ENCODE results near the gene MARCHF10.

Gene MARCHF10

DNA sequence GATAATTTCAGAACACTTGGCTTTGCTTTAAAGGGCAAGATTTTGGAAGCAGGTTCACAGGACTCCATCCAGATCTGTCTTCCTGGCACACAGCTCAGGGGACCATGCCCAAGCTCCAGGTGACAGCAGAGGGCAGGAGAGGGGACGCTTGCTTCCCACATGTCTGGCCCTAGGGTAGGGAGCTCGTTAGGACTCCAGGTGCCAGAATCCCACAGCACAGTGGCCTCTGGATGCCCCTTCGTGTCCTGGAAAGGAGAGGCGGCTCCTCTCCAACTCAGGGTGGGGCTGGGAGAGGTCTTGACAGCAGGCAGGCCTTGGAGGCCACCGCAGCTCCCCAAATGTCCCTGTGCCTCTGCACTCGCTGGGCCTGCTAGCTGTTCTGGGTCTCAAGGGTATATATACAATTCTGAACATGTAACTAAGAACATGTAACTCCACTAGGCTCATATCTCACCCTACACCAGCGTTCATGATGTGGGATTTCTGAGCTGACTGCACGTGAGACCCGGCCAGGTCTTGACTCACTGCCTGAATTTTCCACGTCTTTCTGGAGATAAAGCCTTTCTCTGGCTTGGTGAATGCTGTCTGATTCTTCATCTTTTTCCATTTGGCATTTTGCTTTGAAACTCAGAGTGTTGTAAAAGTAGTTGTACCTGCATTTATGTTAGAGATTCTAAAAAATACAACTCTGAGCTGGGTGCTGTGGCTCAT lies 52.8 kb downstream of the MARCHF10 start:
- in situ Hi-C loops (cut with MboI; ENCODE audit: low sequenced_read_pairs) = no loop called here

DNA sequence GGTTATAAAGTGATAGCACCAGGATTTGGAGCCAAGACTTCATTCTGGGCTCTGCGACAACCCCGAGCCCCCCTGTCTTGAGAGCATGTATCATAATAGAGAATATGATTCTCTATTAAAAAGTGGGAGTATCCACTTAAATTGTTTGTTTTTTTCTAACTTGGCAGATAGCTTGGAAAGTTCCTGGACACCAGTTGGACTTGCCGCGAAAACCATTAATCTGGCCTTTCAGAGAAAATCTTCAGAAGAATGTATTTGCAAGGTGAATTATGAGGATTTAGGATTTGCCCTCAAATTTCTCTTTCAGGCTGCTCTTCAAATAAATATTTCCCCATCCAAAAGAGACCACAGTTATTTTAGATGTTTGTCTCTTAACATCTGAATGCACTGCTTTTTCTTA lies 53.5 kb downstream of the MARCHF10 start:
- in situ Hi-C loops (cut with MboI; ENCODE audit: low sequenced_read_pairs) = no loop called here

DNA sequence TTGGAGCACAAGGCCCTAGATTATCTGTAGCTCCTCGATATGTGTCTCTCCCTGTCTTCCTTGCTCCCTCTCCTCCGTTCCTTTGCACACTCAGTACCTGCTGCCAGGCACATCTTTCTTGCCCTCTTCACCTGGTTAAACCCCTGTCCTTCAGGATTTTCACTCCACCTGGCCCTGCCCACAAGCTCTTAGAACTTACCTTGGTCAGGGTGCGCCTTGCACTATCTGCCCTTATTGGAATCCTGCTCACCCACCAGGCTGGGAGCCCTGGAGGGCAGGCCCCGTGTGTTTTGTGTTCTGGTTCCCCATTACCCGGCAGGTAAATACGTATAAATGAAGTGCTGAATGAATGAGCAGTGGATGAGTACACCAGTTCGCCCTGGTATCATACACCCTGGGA lies 54.6 kb downstream of the MARCHF10 start:
- in situ Hi-C loops (cut with MboI; ENCODE audit: low sequenced_read_pairs) = no loop called here

DNA sequence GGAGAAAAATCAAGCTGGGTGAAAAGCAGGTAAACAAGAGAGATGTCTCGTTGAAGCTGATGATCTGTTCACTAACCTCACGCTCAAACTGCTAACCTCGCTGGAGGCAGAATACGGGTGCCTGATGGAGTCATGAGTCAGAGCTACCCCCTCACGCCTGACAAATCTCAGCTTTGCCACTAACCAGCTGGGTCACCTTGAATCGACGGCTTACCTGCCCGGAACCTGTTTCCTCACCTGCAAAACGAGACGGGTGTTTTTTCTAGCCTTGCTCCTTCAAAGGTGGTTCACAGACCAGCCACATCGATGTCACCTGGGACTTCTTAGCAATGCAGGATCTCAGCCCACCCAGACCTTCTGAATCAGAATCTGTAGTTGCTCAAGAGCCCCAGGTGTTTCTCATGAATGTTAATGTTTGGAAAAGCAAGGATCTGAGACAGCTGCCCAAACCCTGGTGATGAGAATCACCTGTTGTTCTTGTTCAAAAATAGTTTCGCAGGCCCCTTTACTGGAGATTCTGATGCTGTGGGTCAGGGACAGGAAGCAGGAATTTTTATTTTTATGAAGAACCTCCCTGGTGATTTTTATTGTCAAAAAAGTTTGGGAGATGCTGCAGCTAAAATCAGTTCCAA lies 56.9 kb downstream of the MARCHF10 start:
- in situ Hi-C loops (cut with MboI; ENCODE audit: low sequenced_read_pairs) = no loop called here

DNA sequence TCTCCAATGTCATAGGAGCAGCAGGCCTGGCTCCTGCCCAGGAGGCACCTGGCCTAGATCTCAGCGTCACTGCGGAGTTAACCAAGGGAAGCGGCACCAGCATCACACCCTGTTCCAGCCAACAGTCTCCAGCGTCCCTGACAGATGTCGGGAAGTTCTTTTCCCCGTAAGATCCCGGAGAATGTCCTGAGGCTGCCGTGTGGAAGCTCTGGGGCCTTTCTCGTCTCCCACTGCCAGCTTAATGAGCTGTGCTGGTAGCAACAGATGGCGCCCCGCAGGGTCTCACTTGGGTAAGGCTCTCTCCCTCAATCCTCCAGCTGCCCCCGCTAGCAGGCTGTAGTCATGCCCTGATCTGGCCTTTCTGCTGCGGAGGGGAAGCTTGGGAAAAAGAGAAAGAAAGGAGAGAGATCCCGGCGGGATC lies 57.5 kb downstream of the MARCHF10 start:
- in situ Hi-C loops (cut with MboI; ENCODE audit: low sequenced_read_pairs) = no loop called here

DNA sequence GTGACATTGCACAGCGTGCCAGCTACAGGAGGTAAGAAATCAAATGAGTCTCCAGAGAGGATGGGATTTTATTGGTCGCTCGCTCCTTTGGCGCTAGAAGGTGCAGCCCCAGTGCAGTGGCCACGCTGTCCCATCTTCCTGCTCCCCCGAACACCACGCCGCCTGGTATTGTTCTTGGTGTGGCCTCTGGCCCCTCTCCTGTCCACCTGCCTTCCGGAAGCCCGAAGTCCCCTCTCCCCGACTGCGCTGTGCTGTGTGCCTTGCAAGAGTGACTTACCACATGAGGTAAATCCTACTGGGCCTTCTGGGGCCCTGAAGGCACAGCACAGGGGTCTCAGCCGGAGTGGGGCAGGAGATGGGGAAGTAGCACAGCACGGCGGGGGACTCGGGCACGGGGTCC lies 58.2 kb downstream of the MARCHF10 start:
- in situ Hi-C loops (cut with MboI; ENCODE audit: low sequenced_read_pairs) = no loop called here

DNA sequence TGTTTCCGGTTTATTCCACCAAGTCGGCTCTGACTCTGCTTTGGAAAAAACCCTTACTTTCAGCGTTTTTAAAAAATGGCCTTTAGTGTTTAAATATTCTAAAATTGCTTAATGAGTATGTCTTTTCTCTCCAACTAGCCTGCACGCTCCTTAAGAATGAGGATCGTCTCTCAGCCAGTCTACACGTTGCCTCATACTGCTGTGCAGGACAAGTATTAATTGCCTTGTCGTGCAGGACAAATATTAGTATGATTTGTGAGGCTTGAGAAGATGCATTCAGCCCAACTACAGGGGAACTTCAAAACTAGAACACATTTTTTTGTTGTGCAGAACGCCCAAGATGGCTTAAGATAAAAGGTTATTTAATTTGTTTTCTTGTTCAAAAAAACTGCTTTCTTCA lies 61.2 kb downstream of the MARCHF10 start:
- in situ Hi-C loops (cut with MboI; ENCODE audit: low sequenced_read_pairs) = no loop called here

DNA sequence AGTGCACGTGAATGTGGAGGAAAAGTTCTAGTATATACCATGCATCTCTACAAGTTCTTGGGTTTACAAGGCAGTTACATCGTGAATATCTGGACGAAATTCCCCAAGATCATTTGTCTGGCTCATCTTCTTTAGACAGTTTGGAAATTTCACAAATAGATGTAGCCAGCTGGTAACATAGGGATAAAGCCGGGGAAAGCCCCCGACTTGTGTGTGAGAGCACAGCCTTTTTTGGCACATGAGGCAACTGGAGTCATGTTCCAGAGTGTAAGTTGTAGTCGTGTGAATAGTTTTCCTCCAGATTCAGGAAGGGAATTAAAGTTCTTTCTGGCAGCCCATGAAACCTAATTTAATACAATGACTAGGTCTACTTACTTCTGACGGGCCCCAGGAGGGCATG lies 62.3 kb downstream of the MARCHF10 start:
- in situ Hi-C loops (cut with MboI; ENCODE audit: low sequenced_read_pairs) = no loop called here

DNA sequence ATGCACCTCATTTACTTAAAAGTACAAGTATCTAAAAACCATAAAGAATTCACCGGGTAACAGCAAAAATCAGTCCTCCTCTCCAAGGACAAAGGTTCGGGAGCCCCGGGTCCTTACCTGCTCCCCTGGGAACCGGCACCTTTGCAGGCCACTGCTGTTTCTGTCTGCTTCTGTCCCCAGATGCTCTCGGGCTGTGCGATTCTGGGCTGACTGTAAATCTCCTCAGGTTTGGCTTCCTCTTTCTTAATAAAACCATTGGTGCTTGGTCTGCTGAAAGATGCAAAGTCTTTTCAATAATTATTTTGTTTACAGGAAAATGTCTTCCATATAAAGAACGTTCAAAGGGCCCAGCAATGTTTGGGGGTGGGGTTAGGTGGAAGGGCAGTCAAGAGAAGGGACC lies 63.9 kb downstream of the MARCHF10 start:
- in situ Hi-C loops (cut with MboI; ENCODE audit: low sequenced_read_pairs) = no loop called here

DNA sequence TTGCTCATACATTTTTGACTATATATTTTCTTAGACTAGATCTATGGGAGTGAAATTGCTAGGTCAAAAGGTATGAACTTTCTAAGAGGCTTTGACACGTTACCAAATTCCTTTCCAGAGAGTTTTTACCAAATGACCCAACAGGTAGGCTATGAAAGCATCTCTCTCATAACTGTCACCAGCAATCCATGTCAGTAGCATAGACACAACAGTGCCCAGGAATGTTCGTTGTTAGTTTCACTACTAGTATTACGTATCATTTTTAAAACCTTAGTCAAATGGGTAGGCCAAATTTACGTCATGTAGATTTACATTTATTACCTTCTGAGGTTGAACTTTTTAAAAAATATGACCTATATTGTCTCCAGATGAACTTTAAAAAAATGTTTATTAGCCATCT lies 66.8 kb downstream of the MARCHF10 start:
- in situ Hi-C loops (cut with MboI; ENCODE audit: low sequenced_read_pairs) = no loop called here

DNA sequence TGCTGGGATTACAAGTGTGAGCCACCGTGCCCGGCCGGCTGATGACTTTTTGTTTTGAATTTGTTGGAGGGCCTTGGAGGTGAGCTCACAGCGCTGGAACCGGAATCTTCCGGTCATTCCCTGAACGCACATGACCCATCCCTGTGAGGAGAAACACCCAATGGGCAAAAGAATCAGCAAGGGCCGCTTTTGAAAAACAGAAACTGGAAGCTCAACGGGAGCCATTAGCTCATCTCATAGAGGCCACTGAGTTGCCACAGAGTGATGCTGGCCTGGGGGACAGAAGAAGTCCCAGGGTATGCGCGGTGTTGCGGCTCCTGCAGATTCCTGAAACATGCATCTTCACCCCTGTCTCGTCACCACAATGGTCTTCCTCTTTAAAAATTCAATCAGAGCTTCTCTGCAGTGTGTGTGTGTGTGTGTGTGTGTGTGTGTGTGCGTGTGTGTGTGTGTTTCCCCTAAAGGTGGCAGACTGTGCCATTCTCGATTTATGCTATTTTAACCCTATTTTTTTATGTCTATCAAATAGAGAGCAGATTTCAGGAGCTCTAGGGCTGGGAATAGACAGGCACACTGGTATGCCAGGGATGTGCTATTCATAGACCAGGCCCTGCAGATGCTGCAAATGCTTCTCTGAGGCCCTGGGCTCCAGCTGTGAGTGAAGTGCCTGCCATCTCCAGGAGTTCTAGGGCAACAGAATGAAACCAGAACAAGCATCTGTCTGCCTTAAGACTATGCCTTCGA lies 68.3 kb downstream of the MARCHF10 start:
- in situ Hi-C loops (cut with MboI; ENCODE audit: low sequenced_read_pairs) = no loop called here

DNA sequence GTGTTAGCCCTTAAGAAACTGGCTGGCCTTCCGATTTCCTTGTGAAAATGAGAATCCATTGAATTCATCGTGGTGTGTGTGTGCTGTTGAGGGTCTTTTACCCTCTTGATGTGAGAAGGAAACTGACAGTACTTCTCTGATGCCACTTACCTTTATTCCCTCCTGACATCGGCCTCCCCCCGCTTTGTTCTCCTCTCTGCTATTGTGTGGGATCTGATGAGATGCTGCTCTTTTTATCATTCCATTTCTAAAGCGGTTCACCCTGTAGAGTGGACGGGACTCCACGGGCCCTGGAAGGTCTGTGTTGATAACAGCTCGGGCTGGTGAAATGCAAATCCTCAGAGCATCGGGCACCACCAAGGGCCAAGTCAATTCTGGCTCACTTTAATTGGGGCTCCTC lies 69.8 kb downstream of the MARCHF10 start:
- in situ Hi-C loops (cut with MboI; ENCODE audit: low sequenced_read_pairs) = no loop called here

DNA sequence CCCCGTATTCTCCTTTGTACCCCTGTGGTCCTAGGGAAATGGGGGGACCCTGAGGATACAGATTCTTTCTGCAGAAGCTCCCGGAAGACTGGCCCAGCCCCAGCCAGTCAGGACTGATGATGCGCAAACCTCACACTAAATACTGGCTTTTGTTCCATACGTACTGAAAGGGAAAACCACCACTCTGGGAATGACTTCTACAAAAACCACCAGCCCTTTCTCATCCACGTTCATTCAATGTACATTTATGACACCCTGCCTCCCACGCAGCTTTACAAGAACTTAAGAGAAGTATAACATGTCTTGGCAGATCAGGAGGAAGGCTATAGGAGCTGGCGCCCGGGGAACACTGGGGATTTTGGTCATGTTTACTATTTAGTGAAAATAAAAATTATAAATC lies 70.6 kb downstream of the MARCHF10 start:
- in situ Hi-C loops (cut with MboI; ENCODE audit: low sequenced_read_pairs) = no loop called here

DNA sequence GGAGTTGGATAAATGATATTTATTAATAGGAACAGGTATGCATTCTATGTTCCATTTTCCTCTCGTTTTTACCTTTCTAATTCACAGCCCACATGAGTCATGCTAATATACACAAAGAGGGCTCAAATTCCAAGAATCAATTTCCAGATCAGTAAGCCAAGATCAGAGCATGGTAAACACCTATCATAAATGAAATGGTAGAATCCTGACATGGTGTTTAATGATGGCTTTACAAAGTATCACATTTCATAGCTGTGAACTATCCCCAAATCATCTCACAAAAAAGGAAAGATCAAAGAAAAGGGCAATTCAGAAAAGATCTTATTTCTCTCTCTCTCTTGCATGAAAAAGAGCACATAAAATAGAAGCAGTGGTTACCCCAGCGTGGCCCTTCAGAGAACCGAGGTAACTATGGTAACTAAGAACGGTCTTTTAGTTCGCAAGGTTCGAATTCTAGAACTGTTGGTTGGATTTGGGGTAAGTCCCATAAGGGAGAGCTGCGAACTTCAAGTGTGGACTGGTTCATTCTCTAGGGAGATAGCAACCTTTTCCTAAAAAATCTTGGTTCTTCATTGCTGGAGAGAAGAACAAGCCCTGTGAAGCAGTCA lies 73.0 kb downstream of the MARCHF10 start:
- in situ Hi-C loops (cut with MboI; ENCODE audit: low sequenced_read_pairs) = no loop called here

DNA sequence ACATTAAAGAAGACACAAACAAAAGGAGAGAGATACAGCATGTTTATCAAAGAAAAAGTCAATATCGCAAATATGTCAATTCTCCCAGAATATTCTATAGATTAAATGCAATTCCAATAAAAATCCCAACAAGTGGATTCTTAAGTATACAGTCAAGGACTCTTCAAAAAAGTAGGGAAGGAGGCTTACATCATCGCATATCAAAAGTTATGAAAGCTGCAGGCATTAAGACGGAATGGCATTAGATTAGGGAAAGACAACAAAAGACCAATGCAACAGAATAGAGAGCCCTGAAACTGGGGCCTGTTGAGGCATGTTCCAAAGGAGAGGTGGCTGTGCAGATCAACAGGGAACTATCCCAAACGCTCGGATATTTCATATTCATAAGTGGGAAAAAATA lies 76.0 kb downstream of the MARCHF10 start:
- in situ Hi-C loops (cut with MboI; ENCODE audit: low sequenced_read_pairs) = no loop called here

DNA sequence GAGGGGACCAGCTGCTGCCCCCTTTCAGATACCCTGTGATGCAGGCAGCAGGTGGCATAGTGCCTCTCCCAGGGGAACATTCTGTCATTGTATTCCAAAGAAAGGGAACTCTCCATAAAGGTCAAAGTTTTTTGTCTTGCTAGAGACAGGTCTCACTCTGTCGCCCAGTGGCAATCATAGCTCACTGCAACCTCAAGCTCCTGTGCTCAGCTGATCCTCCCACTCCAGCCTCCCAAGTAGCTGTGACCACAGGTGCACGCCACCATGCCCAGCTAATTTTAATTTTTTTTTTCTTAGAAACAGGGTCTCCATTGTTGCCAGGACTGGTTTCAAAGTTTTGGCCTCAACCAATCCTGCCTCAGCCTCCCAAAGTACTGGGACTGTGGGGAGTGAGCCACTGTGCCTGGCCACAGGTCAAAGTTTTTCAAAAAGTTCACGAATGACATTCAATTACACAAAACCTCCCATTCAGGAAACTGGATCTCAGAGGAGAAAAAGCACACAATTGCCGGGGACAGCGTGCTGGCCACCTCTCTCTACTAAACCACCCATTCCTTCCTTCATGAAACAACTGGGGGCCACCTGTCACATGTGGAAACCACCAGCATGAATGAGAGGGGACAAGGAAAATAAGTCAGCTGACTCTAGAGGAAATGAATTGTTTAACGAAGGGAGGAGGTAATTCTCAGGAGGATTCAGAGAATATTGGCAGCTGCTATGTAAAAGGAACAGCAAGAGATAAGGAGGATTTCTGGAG lies 80.0 kb downstream of the MARCHF10 start:
- in situ Hi-C loops (cut with MboI; ENCODE audit: low sequenced_read_pairs) = no loop called here

DNA sequence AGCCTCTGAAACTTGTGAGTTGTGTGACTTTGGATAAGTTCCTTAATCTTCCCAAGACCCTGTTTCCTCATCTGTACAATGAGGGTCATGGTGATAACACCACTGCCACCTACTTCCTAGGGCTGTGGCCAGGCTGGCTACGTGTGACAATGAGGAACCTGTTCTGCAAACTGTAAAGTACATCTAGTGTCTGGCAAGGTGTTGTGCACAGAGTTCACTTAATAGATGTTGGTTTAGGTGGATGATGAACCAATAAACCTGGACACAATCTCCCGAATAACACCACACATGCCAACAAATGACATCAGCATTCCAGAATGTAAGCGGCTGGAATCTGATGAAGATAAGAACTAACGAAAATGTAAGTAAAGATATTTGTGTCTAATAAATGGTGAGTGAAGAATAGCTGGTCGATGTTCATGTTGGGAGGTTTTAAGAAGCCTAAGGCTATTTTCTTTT lies 82.3 kb downstream of the MARCHF10 start:
- in situ Hi-C loops (cut with MboI; ENCODE audit: low sequenced_read_pairs) = no loop called here

DNA sequence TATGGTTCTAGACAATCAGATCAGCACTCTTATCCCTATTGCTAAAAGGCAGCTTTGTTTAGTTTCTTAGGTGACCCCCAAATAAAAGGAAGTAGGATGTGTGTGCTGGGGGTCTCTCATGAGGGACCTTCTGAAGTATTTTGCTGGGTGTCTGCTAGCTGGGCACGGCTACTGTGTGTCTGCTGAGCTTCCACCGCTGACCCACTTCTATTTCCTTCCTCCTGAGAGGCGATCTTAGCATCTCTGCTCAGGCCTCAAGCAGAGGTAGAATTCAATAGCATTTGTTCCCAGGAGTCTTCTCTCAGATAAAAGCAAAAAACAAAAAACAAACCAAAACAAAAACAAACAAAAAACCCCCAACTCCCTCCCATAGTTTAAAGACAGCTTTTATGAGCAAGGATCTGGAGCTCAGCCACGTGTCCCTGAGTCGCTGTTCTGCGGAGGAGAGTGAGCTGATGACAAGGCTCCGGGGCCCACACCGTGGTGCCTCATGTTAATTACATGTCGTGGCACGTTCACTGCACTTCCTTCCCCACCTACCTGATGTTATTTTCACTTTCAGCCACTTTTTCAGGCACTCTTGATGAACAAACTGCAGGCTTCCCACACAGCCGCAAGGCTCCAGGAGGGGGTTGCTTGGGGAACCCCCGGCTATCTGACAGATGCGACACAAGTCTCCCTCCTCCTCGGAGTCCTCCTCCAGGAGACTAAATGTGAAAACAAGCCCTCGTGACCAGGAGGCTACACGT lies 83.5 kb downstream of the MARCHF10 start:
- in situ Hi-C loops (cut with MboI; ENCODE audit: low sequenced_read_pairs) = no loop called here

DNA sequence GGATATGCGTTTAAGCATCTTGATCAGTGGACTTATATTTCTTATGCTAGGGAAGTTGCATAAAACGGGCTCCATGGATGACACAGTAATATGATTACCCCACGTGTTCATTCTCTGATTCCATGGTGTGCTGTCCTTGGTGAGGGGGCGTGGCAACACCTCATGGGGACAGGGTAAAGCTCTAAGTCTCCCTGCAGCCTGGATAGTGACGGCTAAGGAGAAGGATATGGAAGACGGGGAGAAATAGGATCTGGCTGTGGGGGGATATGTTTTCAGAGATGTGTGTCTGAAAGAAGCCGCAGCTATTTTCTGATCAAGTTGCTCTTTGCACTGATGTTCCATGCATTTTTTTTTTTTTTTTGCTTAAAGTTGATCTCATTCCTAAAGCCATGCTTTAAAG lies 84.3 kb downstream of the MARCHF10 start:
- in situ Hi-C loops (cut with MboI; ENCODE audit: low sequenced_read_pairs) = no loop called here

DNA sequence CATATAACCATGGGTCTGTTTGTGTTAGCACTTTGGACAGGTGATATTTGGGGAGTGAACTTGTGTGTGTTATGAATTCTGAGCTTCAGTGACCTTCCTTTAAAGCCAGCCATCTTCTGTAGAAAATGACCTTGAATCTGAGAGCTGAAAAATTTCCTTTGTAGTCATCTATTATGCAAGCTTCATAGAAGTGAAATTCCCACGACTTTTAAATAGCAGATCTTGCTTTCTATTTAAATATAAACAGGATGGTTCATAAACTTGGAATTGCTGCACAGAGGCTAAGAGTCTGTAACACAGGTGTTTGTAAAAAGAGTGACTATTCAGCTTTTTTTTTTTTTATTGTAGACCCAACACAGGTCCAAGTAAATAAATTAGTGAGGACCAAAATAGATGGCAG lies 85.5 kb downstream of the MARCHF10 start:
- in situ Hi-C loops (cut with MboI; ENCODE audit: low sequenced_read_pairs) = no loop called here

Data from HL-60/S4 treated with retinoic acid at 250 ng/mL for 4 days and 3 days (cell line).